Upper lobe of left lung (tissue), 6 donors: ENCODE measurements around the gene ZMAT3. TPM values are rescaled to one million over a fixed set of nuclear protein-coding genes. Genes with fewer than 3 reads are reported as not detected.

ENCODE experiments used
- ATAC-seq, 2 donors: fragments of 200-7000 bp; cut with Tn5 transposase; one replicate each; pipeline ENCODE4 v1.9.1; 2022; ENCODE audit warnings: mild to moderate bottlenecking in 2 of 2, moderate library complexity in 2 of 2; ENCODE audit not compliant: low FRiP score in 2 of 2
- DNase-seq, 2 donors: peaks; one replicate each; pipeline ENCODE4 v3.0.0-alpha.2; 2019 to 2020
- H3K27ac ChIP-seq, 4 donors: fragments of 200-600 bp; sonication (generic); one replicate each; pipeline ENCODE4 v1.5.1; 2016 to 2019
- H3K27me3 ChIP-seq, 4 donors: fragments of 200-600 bp; sonication (generic); one replicate each; pipeline ENCODE4 v1.5.1; 2017 to 2019
- H3K36me3 ChIP-seq, 4 donors: fragments of 200-600 bp; sonication (generic); one replicate each; pipeline ENCODE4 v1.5.1; 2016 to 2019
- H3K4me1 ChIP-seq, 4 donors: fragments of 200-600 bp; sonication (generic); one replicate each; pipeline ENCODE4 v1.5.1; 2018 to 2019
- H3K4me3 ChIP-seq, 4 donors: fragments of 200-600 bp; sonication (generic); one replicate each; pipeline ENCODE4 v1.5.1; 2017 to 2019; ENCODE audit warnings: mild to moderate bottlenecking in 2 of 4, moderate library complexity in 1 of 4
- H3K9me3 ChIP-seq, 4 donors: fragments of 200-600 bp; sonication (generic); one replicate each; pipeline ENCODE4 v1.5.1; 2018 to 2019
- EP300 ChIP-seq, 4 donors: sonication (generic); formaldehyde crosslinking; IDR thresholded peaks; one replicate each; pipeline ENCODE4 v1.5.1; 2017; ENCODE audit warnings: antibody characterized with exemption in 4 of 4, control low read depth in 2 of 4
- POLR2A ChIP-seq, 4 donors: fragments of 450-650 bp; IDR thresholded peaks; one replicate each; pipeline ENCODE4 v1.5.1; 2016 to 2017; ENCODE audit warnings: antibody characterized with exemption in 4 of 4, mild to moderate bottlenecking in 2 of 4
- POLR2AphosphoS5 ChIP-seq, 2 donors: sonication (generic); formaldehyde crosslinking; IDR thresholded peaks; one replicate each; pipeline ENCODE4 v1.5.1; 2017; ENCODE audit warnings: antibody characterized with exemption in 2 of 2
- WGBS, 2 donors: methylation state at CpG; one replicate each; pipeline ENCODE4 v1.1.5; 2017 to 2018; 5-methylcytosine and 5-hydroxymethylcytosine counted together
- total RNA-seq, 6 donors: library from RNA; depleted of rRNA in 4 of 6; stranded (reverse); fragments of >200 nt in 4 of 6; gene quantifications; one replicate each; pipeline versions ENCODE4 v1.1.0 to v1.2.1, GENCODE V29; 2016 to 2021
- TF ChIP-seq, protein P1 (sequence below), 6 experiments: fragments of 450-650 bp in 4 of 6; fragments of 200-600 bp in 2 of 6; sonication (generic) in 2 of 6; IDR thresholded peaks; one replicate each; pipeline ENCODE4 v1.5.1; 2016 to 2019; ENCODE audit warnings: antibody characterized with exemption in 6 of 6
- donor health status: DM: no; HTN: no; CAD: no; lungs with moderate emphysema.
- donor health status: DM: no; HTN: yes; CAD: no; lungs with severe emphysema.

Gene ZMAT3
- total RNA-seq, 6 donors from 2014 or later: 6.4 to 19.5 (median 13.1) TPM

DNA sequence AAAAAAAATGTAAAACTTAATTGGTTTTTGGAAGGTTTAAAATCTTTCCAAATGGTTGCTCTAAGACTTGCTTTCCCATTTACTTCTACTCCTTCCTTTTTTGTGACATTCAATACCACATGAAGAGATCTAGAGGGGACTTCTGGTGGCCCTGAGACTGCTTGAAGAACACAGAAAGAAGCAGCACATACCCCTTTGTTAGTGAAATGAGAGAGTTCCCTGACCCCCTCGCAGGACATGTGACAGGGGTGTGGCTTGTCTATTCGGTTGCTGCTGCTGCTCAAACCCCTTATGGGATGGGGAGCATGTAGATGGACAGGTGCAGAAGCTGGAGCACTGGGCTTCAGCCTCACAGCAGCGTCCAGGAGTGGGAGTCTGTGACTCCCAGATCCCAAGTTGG lies 71.0 kb downstream of the ZMAT3 start:
- Histone ChIP-seq H3K36me3 (no peaks in the 10 kb centered on the region), H3K27me3 (no peaks in the 10 kb centered on the region), H3K4me1 (no peaks in the 10 kb centered on the region), H3K4me3 (no peak overlapping the region), H3K9me3 (no peaks in the 10 kb centered on the region), H3K27ac (no peak overlapping the region)
- TF ChIP-seq POLR2AphosphoS5 (IDR thresholded peaks at IDR 0.05) (no peak), POLR2A (IDR thresholded peaks at IDR 0.05) (no peak), EP300 (IDR thresholded peaks at IDR 0.05) (no peak)
- TF ChIP-seq, protein P1, sequence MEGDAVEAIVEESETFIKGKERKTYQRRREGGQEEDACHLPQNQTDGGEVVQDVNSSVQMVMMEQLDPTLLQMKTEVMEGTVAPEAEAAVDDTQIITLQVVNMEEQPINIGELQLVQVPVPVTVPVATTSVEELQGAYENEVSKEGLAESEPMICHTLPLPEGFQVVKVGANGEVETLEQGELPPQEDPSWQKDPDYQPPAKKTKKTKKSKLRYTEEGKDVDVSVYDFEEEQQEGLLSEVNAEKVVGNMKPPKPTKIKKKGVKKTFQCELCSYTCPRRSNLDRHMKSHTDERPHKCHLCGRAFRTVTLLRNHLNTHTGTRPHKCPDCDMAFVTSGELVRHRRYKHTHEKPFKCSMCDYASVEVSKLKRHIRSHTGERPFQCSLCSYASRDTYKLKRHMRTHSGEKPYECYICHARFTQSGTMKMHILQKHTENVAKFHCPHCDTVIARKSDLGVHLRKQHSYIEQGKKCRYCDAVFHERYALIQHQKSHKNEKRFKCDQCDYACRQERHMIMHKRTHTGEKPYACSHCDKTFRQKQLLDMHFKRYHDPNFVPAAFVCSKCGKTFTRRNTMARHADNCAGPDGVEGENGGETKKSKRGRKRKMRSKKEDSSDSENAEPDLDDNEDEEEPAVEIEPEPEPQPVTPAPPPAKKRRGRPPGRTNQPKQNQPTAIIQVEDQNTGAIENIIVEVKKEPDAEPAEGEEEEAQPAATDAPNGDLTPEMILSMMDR (IDR thresholded peaks at IDR 0.05): no peak
- WGBS, 2 donors: 69 to 83% methylated on average over 3 of the region's 3 CpGs
- DNase-seq (no peak), ATAC-seq (no peak)

DNA sequence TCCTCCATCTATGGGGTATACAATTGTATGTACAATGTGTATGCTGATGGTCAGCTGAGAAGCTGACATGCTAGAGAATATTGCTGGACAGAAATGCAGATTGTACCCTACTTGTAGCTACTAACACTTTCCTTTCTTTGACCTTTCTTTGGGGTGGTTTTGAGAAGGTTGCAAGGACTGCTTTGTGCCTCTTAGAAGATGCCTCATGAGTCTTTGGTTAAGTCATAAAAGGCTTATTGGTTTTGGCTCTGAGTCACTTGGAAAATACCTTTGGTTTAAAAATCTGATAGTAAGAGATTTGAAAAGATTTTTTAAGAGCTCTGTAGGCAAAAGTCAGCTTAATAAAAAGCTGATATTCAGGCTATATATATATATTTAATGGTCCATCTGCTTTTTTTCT lies 71.5 kb downstream of the ZMAT3 start:
- Histone ChIP-seq H3K9me3 (no peaks in the 10 kb centered on the region), H3K27me3 (no peaks in the 10 kb centered on the region), H3K4me3 (no peak overlapping the region), H3K4me1 (no peaks in the 10 kb centered on the region), H3K27ac (no peak overlapping the region), H3K36me3 (no peaks in the 10 kb centered on the region)
- TF ChIP-seq, protein P1 (IDR thresholded peaks at IDR 0.05): no peak
- TF ChIP-seq EP300 (IDR thresholded peaks at IDR 0.05) (no peak), POLR2AphosphoS5 (IDR thresholded peaks at IDR 0.05) (no peak), POLR2A (IDR thresholded peaks at IDR 0.05) (no peak)
- DNase-seq: no peak
- no peak for ATAC-seq

DNA sequence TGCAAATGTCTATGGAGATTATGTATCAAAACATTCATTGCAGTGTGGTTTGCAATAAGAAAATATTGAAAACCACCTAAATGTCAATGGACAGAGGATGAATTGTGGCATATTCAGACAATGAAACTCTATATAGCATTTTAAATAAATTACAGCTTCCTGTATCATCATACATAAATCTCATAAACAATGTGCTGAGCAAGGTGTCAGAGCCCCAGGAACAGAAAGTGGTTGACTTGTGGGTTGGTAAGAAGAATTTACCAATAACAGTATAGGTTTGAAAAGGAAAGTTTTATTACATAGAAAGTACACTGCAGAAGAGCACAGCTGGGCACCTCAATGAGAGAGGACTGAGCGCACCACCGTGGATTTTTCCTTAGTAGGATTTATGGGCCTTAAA lies 75.2 kb downstream of the ZMAT3 start:
- DNase-seq (no peak), ATAC-seq (no peak)
- WGBS, 2 donors: 89 to 93% methylated on average over 2 of the region's 2 CpGs
- no peak for TF ChIP-seq POLR2AphosphoS5 (IDR thresholded peaks at IDR 0.05)
- TF ChIP-seq EP300 (IDR thresholded peaks at IDR 0.05): no peak
- TF ChIP-seq POLR2A (IDR thresholded peaks at IDR 0.05): no peak
- TF ChIP-seq, protein P1 (IDR thresholded peaks at IDR 0.05): no peak
- Histone ChIP-seq H3K36me3 (no peaks in the 10 kb centered on the region), H3K4me1 (no peaks in the 10 kb centered on the region), H3K27ac (no peak overlapping the region), H3K4me3 (no peak overlapping the region), H3K27me3 (no peaks in the 10 kb centered on the region), H3K9me3 (no peaks in the 10 kb centered on the region)

DNA sequence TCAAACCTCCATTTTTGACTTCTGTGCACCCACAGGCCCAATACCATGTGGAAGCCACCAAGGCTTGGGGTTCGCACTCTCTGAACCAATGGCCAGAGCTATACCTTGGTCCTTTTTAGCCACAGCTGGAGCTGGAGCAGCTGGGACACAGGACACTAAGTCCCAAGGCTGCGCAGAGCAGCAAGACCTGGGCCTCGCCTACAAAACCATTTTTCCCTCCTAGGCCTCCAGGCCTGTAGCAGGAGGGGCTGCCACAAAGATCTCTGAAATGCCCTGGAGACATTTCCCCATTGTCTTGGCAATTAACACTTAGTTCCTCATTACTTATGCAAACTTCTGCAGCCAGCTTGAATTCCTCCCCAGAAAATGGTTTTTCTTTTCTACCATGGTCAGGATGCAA lies 81.3 kb downstream of the ZMAT3 start:
- no peaks in the 10 kb centered on the region for H3K27me3 ChIP-seq
- H3K9me3 ChIP-seq: peaks cover 5 to 35% (median 33%) of the 10 kb centered on the region in 4 donors
- DNase-seq (no peak), ATAC-seq (no peak)
- TF ChIP-seq POLR2AphosphoS5 (IDR thresholded peaks at IDR 0.05) (no peak), EP300 (IDR thresholded peaks at IDR 0.05) (no peak), POLR2A (IDR thresholded peaks at IDR 0.05) (no peak)
- TF ChIP-seq, protein P1 (IDR thresholded peaks at IDR 0.05): no peak
- no peaks in the 10 kb centered on the region for H3K36me3 ChIP-seq
- 83 to 90% methylated on average over 3 of the region's 3 CpGs for WGBS, 2 donors
- no peak overlapping the region for H3K4me3 ChIP-seq
- H3K27ac ChIP-seq: no peak overlapping the region
- H3K4me1 ChIP-seq: no peaks in the 10 kb centered on the region

DNA sequence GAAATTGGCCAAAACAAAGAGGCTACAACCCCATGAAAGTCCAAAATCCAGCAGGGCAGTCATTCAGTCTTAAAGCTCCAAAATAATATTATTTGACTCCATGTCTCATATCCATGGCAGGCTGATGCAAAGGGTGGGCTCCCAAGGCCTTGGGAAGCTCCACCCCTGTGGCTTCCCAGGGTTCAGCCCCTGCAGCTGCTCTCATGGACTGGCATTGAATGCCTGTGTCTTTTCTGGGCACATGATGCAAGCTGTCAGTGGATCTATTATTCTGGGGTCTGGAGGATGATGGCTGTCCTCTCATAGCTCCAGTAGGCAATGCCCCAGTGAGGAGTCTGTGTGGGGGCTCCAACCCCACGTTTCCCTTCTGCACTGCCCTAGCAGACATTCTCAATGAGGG lies 81.8 kb downstream of the ZMAT3 start:
- WGBS, 2 donors: 33 to 60% methylated on average over 1 of the region's 1 CpG
- no peak overlapping the region for H3K27ac ChIP-seq
- TF ChIP-seq, protein P1 (IDR thresholded peaks at IDR 0.05): no peak
- TF ChIP-seq POLR2A (IDR thresholded peaks at IDR 0.05) (no peak), POLR2AphosphoS5 (IDR thresholded peaks at IDR 0.05) (no peak), EP300 (IDR thresholded peaks at IDR 0.05) (no peak)
- no peaks in the 10 kb centered on the region for H3K27me3 ChIP-seq
- H3K36me3 ChIP-seq: no peaks in the 10 kb centered on the region
- peaks cover 5 to 35% (median 33%) of the 10 kb centered on the region in 4 donors for H3K9me3 ChIP-seq
- H3K4me3 ChIP-seq: no peak overlapping the region
- no peak for DNase-seq
- no peak for ATAC-seq
- no peaks in the 10 kb centered on the region for H3K4me1 ChIP-seq
